Measurements from ENCODE around the gene IFITM2. TPM values are rescaled to one million over a fixed set of nuclear protein-coding genes. Genes with fewer than 3 reads are reported as not detected.
"Not testable (repeated sequence)": the region's sequence is repeated elsewhere in the genome, so short reads cannot be mapped to it uniquely, and the experiment has no call there.

Gene IFITM2
- total and polyA plus RNA-seq, 2 donors from 2014 or later = 814 to 1,111 TPM

DNA sequence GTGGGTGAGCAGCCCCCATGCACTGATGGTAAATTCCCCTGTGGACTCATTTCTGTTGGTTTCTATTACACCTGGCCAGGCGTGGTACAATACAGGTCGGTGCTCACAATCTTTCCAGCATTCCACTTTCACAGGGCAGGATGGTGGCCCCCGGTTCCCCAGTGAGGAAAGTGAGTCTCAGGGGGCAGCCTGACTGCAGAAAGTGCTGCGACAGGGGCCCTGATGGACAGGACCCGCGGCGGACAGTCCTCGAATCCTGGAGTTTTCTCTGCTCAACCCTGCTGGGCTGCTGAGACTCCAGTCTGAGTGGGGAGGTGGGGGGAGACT lies 21.8 kb upstream of the IFITM2 start:
- DNase-seq = peak in 1 of 5 donors; percentile 28
- no peak overlapping the region for H3K4me3 ChIP-seq (ENCODE audit: low read length in 3 of 3)
- no peak overlapping the region for H3K9ac ChIP-seq (ENCODE audit: low read length in 3 of 3)
- H3K36me3 ChIP-seq (ENCODE audit: control insufficient read depth in 2 of 3, insufficient read depth in 3 of 3, low read length in 3 of 3) = no peaks in the 10 kb centered on the region
- no peaks in the 10 kb centered on the region for H3K9me3 ChIP-seq (ENCODE audit: control insufficient read depth in 2 of 3, insufficient read depth in 1 of 3, low read length in 3 of 3)
- no peak for FAIRE-seq
- H3K27me3 ChIP-seq (ENCODE audit: control insufficient read depth, insufficient read depth, low read length) = peaks cover 15% of the 10 kb centered on the region
- no peak overlapping the region for H3K27ac ChIP-seq (ENCODE audit: low read depth in 2 of 2, low read length in 2 of 2)
- intact Hi-C loops (cut with DNase I) = no loop called here
- TF ChIP-seq CTCF (IDR thresholded peaks at IDR 0.05; ENCODE audit: borderline replicate concordance, extremely low read depth, insufficient read depth) = no peak
- H3K4me1 ChIP-seq (ENCODE audit: control insufficient read depth in 2 of 3, insufficient read depth in 2 of 3, low read depth in 1 of 3, low read length in 3 of 3) = peaks cover 0 to 15% (median 0%) of the 10 kb centered on the region in 3 donors

GRCh38 chr11:286977-287820 lies 20.4 kb upstream of the IFITM2 start:
- FAIRE-seq; H3K36me3 ChIP-seq (ENCODE audit: control insufficient read depth in 2 of 3, insufficient read depth in 3 of 3, low read length in 3 of 3); H3K27me3 ChIP-seq (ENCODE audit: control insufficient read depth, insufficient read depth, low read length); H3K9me3 ChIP-seq (ENCODE audit: control insufficient read depth in 2 of 3, insufficient read depth in 1 of 3, low read length in 3 of 3); H3K9ac ChIP-seq (ENCODE audit: low read length in 3 of 3); H3K4me1 ChIP-seq (ENCODE audit: control insufficient read depth in 2 of 3, insufficient read depth in 2 of 3, low read depth in 1 of 3, low read length in 3 of 3); intact Hi-C loops (cut with DNase I); H3K27ac ChIP-seq (ENCODE audit: low read depth in 2 of 2, low read length in 2 of 2); H3K4me3 ChIP-seq (ENCODE audit: low read length in 3 of 3): not testable (repeated sequence)
- DNase-seq = peak in 3 of 5 donors; percentile 34 to 68 (median 53)

DNA sequence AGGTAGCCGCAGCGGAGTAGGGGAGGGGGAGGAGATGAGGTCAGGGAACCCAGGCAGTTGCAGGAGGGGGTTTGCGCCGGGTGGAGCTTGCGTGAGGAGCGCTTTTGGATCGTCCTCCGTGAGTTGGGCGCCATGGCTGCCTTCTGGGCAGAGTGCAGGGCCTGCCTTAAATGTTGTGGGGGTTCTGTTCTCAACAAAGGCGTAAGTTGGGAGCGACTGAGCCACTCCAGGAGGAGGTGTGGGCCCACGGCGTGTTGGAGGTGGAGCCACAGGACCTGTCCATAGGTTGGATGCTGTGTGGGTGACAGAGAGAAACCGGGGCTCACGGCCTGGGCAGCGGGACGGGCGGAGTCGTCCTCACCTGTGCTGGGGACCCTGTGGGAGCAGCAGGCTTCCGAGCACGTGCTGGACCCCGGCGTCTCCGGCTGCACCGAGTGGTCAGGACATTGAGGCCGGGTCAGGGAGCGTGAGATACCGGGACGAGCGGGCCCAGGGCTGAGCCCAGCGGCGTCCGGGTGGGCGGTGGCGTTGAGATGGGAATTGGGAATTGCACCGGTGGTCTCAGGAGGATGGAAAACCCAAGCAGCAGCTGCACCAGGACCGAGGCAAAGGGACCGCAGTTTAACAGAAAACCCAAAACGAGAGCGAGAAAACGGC lies 19.7 kb upstream of the IFITM2 start:
- no peak for TF ChIP-seq CTCF (IDR thresholded peaks at IDR 0.05; ENCODE audit: borderline replicate concordance, extremely low read depth, insufficient read depth)
- Histone ChIP-seq H3K9ac (ENCODE audit: low read length in 3 of 3) (peak overlapping the region in 2 of 3 donors; percentile 29 to 40), H3K9me3 (ENCODE audit: control insufficient read depth in 2 of 3, insufficient read depth in 1 of 3, low read length in 3 of 3) (no peaks in the 10 kb centered on the region), H3K27me3 (ENCODE audit: control insufficient read depth, insufficient read depth, low read length) (no peaks in the 10 kb centered on the region), H3K36me3 (ENCODE audit: control insufficient read depth in 2 of 3, insufficient read depth in 3 of 3, low read length in 3 of 3) (no peaks in the 10 kb centered on the region), H3K27ac (ENCODE audit: low read depth in 2 of 2, low read length in 2 of 2) (peak overlapping the region in 1 of 2 donors; percentile 20), H3K4me3 (ENCODE audit: low read length in 3 of 3) (peak overlapping the region in 2 of 3 donors; percentile 60 to 65), H3K4me1 (ENCODE audit: control insufficient read depth in 2 of 3, insufficient read depth in 2 of 3, low read depth in 1 of 3, low read length in 3 of 3) (peaks cover 0 to 8% (median 0%) of the 10 kb centered on the region in 3 donors)
- intact Hi-C loops (cut with DNase I) = no loop called here
- FAIRE-seq = no peak
- peak in 2 of 5 donors; percentile 63 to 83 for DNase-seq

Measured in kidney (tissue), 14 donors.